Naive thymus-derived CD8-positive, alpha-beta T cell (primary cell): ENCODE measurements around the gene IGFBP2. TPM values are rescaled to one million over a fixed set of nuclear protein-coding genes. Genes with fewer than 3 reads are reported as not detected.

Source experiments
- polyA plus RNA-seq, 3 donors: library from polyadenylated mRNA; unstranded; fragments of 300-500 nt; fragmentation: Illumina TruSeq; gene quantifications; one replicate each; pipeline ENCODE4 v1.2.3, GENCODE V29; 2021
- total RNA-seq, 8 experiments: library from RNA in 2 of 8; stranded (reverse) in 2 of 8; gene quantifications; one replicate each; pipeline ENCODE4 v1.2.3 and lab custom pipeline; 2021 to 2026

Gene IGFBP2
- total and polyA plus RNA-seq, 5 experiments from 2014 or later: 0.15 to 0.48 TPM; not detected in 3

Other genes with a start within 250 kb of the IGFBP2 start
- gene SMARCAL1, start 220.9 kb upstream of the IGFBP2 start, total RNA-seq: 10 to 100 TPM; 22.2 to 22.5 TPM
- 10 to 100 TPM; 18.7 to 22.0 (median 19.4) TPM for gene SMARCAL1, start 220.9 kb upstream of the IGFBP2 start, polyA plus RNA-seq
- 1,000 to 10,000 TPM; 3,176 to 3,258 TPM for gene RPL37A, start 134.6 kb upstream of the IGFBP2 start, total RNA-seq
- 1,000 to 10,000 TPM; 4,502 to 5,032 (median 4,635) TPM for gene RPL37A, start 134.6 kb upstream of the IGFBP2 start, polyA plus RNA-seq
- gene IGFBP5, start 62.1 kb downstream of the IGFBP2 start, total RNA-seq: not detected
- not detected for gene IGFBP5, start 62.1 kb downstream of the IGFBP2 start, polyA plus RNA-seq
- gene TNP1, start 226.6 kb downstream of the IGFBP2 start, total RNA-seq: not detected
- gene TNP1, start 226.6 kb downstream of the IGFBP2 start, polyA plus RNA-seq: not detected